Vagina (tissue), 2 donors: ENCODE results near the gene RASSF9. TPM values are rescaled to one million over a fixed set of nuclear protein-coding genes. Genes with fewer than 3 reads are reported as not detected.

Experiments used
- DNase-seq, 2 donors: peaks; one replicate each; pipeline ENCODE4 v3.0.0-alpha.2; 2017; ENCODE audit errors: extremely low spot score in 2 of 2
- H3K27ac ChIP-seq: fragments of 200-600 bp; sonication (generic); one replicate; pipeline ENCODE4 v1.5.1; 2019
- H3K27me3 ChIP-seq: fragments of 200-600 bp; sonication (generic); one replicate; pipeline ENCODE4 v1.5.1; 2019
- H3K36me3 ChIP-seq, 2 donors: fragments of 200-600 bp; sonication (generic); one replicate each; pipeline ENCODE4 v1.5.1; 2017 to 2019
- H3K4me1 ChIP-seq: fragments of 200-600 bp; sonication (generic); one replicate; pipeline ENCODE4 v1.5.1; 2019
- H3K4me3 ChIP-seq, 2 donors: fragments of 200-600 bp; sonication (generic); 1 replicate in 1 of 2; 2 replicates in 1 of 2; pipeline ENCODE4 v1.5.1; 2016 to 2019
- H3K9me3 ChIP-seq: fragments of 200-600 bp; sonication (generic); one replicate; pipeline ENCODE4 v1.5.1; 2019
- POLR2A ChIP-seq, 2 donors: fragments of 450-650 bp; IDR thresholded peaks; one replicate each; pipeline ENCODE4 v1.6.1; 2017; ENCODE audit warnings: antibody characterized with exemption in 2 of 2, mild to moderate bottlenecking in 2 of 2, moderate library complexity in 2 of 2
- POLR2AphosphoS5 ChIP-seq, 2 donors: sonication (generic); formaldehyde crosslinking; IDR thresholded peaks; one replicate each; pipeline ENCODE4 v1.9.0; 2017; ENCODE audit warnings: antibody characterized with exemption in 2 of 2, mild to moderate bottlenecking in 2 of 2, low read depth in 1 of 2; ENCODE audit not compliant: insufficient read depth in 1 of 2
- intact Hi-C: fragments of 100-400 bp; cut with DNase I; formaldehyde crosslinking; loops from one replicate; pipeline ENCODE4 v1.15.1; 2023
- total RNA-seq: library from RNA; depleted of rRNA; stranded (reverse); fragments of >200 nt; gene quantifications from one replicate; pipeline ENCODE4 v1.2.3, GENCODE V29; 2016
- TF ChIP-seq, protein P1 (sequence below), 3 experiments: fragments of 450-650 bp in 2 of 3; fragments of 200-600 bp in 1 of 3; sonication (generic) in 1 of 3; IDR thresholded peaks; one replicate each; pipeline ENCODE4 v1.5.1; 2017 to 2019; ENCODE audit warnings: antibody characterized with exemption in 3 of 3, mild to moderate bottlenecking in 2 of 3, moderate library complexity in 2 of 3

RASSF9 gene
- total RNA-seq, 1 donor from 2014 or later, result 1.7 TPM

DNA sequence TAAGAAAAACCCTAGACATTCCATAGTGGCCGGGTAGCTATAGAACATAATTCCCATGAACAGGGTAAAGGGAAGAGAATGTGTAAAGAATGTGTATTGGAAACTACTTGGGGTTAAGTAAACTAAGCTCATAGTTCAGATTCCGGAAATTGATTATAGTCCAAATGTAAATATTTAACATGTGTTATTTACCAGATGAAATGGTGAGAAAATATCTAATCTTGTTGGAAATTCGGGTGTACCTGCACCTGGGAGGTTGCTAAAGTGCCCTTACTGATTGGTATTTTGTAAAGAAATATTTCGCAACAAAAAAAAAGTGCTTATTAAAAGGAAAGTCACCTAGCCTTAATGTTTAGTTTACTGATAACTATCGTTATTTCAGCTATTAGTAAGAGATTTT, 14.4 kb downstream of the RASSF9 start:
- Histone ChIP-seq H3K36me3 (no peaks in the 10 kb centered on the region), H3K4me1 (no peaks in the 10 kb centered on the region), H3K27ac (no peak overlapping the region), H3K9me3 (no peaks in the 10 kb centered on the region), H3K4me3 (no peak overlapping the region), H3K27me3 (no peaks in the 10 kb centered on the region)
- no peak for DNase-seq
- intact Hi-C loops, result no loop called here
- TF ChIP-seq POLR2A (IDR thresholded peaks at IDR 0.05), result no peak
- TF ChIP-seq, protein P1, sequence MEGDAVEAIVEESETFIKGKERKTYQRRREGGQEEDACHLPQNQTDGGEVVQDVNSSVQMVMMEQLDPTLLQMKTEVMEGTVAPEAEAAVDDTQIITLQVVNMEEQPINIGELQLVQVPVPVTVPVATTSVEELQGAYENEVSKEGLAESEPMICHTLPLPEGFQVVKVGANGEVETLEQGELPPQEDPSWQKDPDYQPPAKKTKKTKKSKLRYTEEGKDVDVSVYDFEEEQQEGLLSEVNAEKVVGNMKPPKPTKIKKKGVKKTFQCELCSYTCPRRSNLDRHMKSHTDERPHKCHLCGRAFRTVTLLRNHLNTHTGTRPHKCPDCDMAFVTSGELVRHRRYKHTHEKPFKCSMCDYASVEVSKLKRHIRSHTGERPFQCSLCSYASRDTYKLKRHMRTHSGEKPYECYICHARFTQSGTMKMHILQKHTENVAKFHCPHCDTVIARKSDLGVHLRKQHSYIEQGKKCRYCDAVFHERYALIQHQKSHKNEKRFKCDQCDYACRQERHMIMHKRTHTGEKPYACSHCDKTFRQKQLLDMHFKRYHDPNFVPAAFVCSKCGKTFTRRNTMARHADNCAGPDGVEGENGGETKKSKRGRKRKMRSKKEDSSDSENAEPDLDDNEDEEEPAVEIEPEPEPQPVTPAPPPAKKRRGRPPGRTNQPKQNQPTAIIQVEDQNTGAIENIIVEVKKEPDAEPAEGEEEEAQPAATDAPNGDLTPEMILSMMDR (IDR thresholded peaks at IDR 0.05), result no peak

DNA sequence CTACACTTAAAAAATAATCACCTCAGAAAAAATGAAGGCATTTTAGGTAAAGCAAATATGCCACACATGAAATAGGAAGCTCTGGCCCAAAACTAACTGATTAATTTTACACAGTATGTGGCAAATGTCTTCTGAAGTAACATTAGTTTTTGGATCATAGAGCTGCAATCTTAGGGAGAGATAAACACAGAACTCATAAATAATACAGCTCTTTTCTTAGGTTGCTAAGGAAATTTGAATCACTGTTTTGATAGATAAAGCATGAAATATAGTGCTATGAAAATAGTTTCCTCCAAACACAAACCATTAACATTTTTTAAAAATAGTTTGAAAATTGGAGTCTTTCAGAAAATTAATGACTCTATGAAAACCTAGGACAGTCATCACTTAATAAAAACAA, 15.0 kb downstream of the RASSF9 start:
- DNase-seq, result no peak
- Histone ChIP-seq H3K9me3 (no peaks in the 10 kb centered on the region), H3K36me3 (no peaks in the 10 kb centered on the region), H3K4me3 (no peak overlapping the region), H3K27me3 (no peaks in the 10 kb centered on the region), H3K4me1 (no peaks in the 10 kb centered on the region), H3K27ac (no peak overlapping the region)
- TF ChIP-seq POLR2AphosphoS5 (IDR thresholded peaks at IDR 0.05; ENCODE audit: insufficient read depth in 1 of 2, low read depth in 1 of 2) (no peak), POLR2A (IDR thresholded peaks at IDR 0.05) (no peak)
- TF ChIP-seq, protein P1 (IDR thresholded peaks at IDR 0.05), result no peak
- intact Hi-C loops, result no loop called here

DNA sequence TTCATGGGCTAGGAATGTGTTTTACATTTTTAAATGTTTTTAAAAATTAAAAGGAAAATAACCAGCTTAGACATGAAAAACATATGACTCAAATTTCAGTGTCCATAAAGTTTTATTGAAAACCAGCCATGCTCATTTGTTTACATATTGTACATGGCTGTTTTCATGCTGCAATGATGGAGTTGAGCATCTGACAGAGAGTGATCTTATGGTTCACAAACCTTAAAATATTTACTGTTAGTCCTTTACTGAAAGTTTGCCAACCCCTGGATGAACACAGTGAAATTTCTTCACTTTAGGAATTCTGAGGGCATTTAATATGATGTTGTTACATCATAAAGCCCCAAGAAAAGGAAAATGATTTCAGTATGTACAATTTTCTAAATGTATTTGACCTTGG, 16.1 kb downstream of the RASSF9 start:
- Histone ChIP-seq H3K27ac (no peak overlapping the region), H3K27me3 (no peaks in the 10 kb centered on the region), H3K9me3 (no peaks in the 10 kb centered on the region), H3K4me3 (no peak overlapping the region), H3K4me1 (no peaks in the 10 kb centered on the region), H3K36me3 (no peaks in the 10 kb centered on the region)
- no peak for DNase-seq
- intact Hi-C loops, result no loop called here
- TF ChIP-seq POLR2A (IDR thresholded peaks at IDR 0.05) (no peak), POLR2AphosphoS5 (IDR thresholded peaks at IDR 0.05; ENCODE audit: insufficient read depth in 1 of 2, low read depth in 1 of 2) (no peak)
- TF ChIP-seq, protein P1 (IDR thresholded peaks at IDR 0.05), result no peak

DNA sequence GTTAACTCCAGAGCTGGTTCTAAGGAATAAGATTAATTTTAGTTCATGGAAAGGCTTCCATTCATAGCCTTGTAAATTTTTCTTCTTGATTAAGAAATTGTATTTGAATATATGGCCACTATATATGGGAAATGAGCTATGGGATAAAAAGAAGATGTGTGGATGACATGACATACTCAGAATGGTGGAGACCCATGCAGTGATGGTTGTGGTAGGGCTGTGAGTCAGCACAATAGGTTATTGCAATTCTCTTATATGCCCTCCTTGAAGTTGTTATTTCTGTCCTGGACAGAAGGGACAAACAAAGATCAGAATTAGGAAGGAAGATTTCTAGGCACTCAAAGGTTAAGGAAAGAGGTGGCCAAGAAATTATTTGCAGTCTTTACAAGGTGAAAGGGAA, 21.5 kb downstream of the RASSF9 start:
- H3K4me3 ChIP-seq, result no peak overlapping the region
- TF ChIP-seq POLR2A (IDR thresholded peaks at IDR 0.05), result no peak
- no peak for TF ChIP-seq POLR2AphosphoS5 (IDR thresholded peaks at IDR 0.05; ENCODE audit: insufficient read depth in 1 of 2, low read depth in 1 of 2)
- TF ChIP-seq, protein P1 (IDR thresholded peaks at IDR 0.05), result no peak
- H3K9me3 ChIP-seq, result no peaks in the 10 kb centered on the region
- no peaks in the 10 kb centered on the region for H3K27me3 ChIP-seq
- DNase-seq, result no peak
- no peak overlapping the region for H3K27ac ChIP-seq
- intact Hi-C loops, result no loop called here
- no peaks in the 10 kb centered on the region for H3K36me3 ChIP-seq
- no peaks in the 10 kb centered on the region for H3K4me1 ChIP-seq

DNA sequence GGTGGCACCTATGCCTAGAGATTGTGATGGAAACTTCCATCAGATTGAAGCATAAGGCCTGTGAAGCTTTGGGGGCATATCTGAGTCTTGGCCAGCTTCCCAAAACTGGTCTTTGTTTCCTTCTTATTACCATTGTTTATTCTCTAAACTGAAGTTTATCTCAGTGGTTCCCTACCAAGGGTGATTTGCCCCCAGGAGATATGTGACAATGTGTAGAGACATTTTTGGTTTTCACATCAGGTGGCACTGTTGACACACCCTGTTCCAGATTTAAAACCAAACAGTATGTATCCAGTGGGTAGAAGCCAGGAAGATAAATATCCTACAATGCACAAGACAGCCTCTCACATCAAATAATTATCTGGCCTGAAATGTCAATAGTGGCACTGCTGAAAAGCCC, 22.1 kb downstream of the RASSF9 start:
- TF ChIP-seq POLR2A (IDR thresholded peaks at IDR 0.05) (no peak), POLR2AphosphoS5 (IDR thresholded peaks at IDR 0.05; ENCODE audit: insufficient read depth in 1 of 2, low read depth in 1 of 2) (no peak)
- TF ChIP-seq, protein P1 (IDR thresholded peaks at IDR 0.05), result no peak
- intact Hi-C loops, result no loop called here
- H3K27me3 ChIP-seq, result no peaks in the 10 kb centered on the region
- H3K4me1 ChIP-seq, result no peaks in the 10 kb centered on the region
- no peaks in the 10 kb centered on the region for H3K36me3 ChIP-seq
- H3K4me3 ChIP-seq, result no peak overlapping the region
- no peak overlapping the region for H3K27ac ChIP-seq
- no peak for DNase-seq
- H3K9me3 ChIP-seq, result no peaks in the 10 kb centered on the region
